GM10847 (cell line): ENCODE data around the gene SMOC1.

Experiments
- POLR2A ChIP-seq: IDR thresholded peaks from 2 replicates; pipeline ENCODE4 v1.6.1; 2011; ENCODE audit not compliant: insufficient read length; ENCODE audit errors: extremely low read depth

SMOC1 gene

DNA sequence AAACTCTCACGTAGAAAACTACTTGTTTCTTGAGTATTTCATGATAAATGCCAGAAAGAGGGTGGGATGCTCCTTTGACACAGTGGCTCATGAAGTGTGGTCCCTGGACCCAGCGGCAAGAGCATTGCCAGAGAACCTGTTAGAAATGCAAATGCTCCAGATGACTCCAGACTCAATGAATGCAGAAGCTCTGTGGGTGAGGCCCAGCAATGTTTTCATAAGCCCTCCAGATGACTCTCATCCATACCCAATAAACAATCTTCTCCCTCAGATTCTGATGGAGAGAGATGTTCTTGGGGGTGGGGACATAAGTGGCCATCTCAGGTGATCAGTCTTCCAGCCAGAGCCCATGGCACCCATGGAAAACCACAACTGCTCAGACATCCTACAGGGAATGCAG, 88.9 kb downstream of the SMOC1 start:
- TF ChIP-seq POLR2A, result no peak

DNA sequence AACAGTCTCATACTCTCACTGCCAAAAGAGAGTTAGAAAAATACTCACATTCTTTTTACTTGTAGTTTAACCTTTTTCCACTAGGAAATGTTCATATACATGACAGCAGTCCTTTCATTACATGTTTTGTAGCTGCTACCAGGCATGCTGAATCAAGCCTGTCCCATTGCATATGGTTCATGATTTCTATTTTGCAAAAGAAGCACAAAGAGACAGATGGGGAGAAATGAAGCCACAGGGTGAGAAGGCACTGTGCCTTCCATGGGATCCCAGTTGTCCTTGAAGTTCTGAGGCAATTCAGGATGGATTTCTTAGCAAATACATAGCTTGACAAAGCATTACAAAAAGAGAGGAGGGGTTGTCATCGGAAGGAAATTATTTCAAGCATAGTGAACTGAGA, 89.5 kb downstream of the SMOC1 start:
- no peak for TF ChIP-seq POLR2A

DNA sequence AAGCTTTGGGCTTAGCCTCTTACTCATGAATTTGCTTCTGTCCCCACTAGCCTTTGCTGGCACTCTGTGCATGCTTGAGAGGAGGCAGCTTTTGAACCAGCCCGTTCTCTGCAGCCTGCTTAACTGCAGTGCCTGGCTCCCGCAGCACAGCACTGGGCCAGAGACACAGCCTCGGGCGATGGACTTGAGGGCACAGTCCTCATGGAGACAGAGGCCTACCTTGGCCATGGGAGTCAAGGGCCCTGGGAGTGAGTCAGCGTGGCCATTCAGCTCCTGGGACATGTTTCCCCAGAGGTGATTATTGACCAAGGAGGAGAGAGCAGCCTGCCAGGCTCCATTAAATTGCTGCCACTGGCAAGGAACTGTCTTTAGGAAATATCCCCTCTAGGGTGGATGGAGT, 93.5 kb downstream of the SMOC1 start:
- TF ChIP-seq POLR2A, result no peak

DNA sequence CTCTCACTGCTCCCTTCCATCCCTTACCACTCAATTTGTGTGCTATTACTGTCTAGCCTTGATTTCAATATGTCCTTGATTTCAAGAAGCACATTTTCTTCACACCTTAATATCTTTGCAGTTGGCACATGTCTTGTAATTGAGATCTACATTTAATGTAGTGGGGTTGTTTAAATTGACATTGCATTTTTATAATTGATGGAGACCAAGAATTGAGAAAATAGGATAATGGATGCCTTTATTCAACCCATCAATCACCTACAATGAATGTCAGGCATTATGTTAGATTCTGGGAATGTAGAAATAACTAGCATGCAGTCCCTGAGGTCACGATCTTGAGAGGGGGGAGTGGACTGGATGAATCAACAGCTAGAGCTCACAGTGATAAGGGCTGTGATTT, 94.6 kb downstream of the SMOC1 start:
- TF ChIP-seq POLR2A, result no peak

DNA sequence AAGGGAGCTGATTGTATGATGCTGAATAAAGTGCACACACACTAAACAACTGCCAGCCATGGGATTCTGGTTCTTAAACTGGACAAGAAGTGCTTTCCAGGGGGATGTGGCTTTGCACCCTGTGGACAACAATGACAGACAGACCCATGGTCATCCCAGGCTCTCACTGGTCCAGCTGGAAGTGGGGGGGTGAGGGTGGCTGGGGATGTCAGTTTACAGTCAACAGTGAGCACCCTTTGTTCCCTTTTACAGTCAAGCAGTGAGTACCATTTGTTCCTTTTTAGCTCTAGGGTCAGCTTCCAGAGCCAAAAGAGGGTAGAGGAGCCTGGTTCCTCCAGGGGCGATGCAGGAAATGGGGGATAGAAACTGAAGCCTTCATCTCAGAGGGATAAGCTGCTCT, 100.7 kb downstream of the SMOC1 start:
- TF ChIP-seq POLR2A, result no peak

DNA sequence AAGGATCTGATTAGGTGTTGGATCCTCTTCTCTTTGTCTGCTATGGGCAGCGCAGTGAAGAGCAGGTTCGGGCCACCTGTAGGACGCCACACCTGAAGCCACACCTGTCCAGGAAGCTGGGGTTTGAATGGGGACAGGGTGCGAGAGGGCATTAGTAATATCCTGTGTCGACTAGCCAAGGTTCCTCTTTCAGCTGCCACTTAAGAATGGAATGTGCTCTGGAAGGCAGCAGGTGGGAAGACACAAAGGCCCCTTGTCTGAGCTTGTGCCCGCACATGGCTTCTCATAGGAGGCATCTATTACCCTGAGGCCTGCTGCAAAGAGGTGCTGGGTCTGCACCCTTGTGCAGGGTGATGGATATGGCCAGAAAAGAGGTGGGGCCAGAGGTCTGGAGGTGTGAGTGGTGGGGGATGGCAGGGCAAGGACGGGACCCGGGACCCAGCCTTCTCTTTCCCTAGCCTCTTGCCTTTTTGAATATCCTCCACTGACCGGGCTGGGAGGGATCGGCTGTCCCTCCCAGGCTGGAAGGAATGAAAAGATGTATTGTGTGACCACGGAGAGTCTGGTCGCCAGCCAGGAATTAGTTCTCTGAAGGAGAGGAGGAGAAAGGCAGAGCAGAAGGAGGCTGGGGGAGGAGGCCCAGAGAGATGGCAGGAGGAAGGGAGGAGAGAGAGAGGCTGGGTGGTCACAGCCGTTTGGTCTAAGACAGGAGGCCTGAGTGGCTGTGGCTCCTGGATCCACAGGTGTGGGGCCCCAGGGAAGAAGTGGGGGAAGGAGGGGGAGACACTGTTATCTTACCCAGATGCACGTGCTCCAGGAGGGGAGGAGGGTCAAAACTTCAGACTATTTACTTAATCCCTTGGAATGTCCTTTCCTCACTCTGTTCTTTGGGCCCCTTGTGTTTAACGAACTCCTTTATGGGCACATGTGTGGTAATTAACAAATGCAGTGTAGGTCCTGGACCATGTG, 101.5 kb downstream of the SMOC1 start:
- no peak for TF ChIP-seq POLR2A

DNA sequence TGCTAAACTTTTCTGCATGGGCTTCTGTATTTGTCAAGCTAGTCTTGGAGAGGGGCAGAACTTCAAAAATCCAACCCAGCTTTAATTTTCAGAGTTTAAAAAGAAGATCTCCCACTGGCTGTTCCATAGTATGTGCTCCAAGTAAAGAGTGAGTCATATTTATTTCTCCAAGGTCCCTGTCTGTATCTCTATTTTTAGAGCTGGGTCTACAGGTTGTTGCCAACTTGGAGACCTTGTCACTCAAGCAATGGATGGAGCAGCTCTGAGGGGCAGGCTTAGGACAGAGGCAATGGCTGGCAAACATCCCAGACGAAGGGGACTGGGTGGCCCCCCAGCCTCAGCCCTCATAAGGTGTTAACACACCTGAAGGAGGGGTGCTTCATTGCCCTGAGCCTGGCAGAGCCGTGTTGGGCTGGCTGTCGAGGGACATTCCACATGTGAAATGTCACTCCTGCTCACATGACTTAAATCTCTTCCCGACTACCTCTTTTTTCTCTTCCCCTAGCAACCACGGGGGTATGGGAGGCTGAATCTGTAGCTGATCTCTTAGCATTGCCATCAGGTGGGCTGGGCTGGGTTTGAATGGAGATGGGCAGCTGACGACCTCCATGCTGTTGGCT, 103.1 kb downstream of the SMOC1 start:
- no peak for TF ChIP-seq POLR2A

DNA sequence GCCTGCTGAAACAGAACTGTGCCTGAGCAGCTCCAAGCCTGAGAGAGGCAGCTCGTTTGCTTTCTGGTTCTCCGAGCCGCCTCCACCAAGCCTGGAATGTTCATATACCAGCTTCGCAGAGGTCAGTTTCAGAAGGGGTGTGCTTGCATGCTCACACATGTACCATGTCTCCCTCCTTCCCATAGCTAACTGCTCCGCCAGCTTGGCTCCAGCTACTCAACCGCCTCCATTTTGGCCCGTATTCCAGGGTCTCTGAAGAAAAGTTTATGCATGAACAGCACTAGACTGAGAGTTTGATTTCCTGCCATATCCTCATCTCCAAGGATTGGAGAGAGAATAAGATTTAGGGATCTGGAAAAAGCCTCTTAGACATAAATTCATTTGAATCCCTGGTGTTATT, 103.7 kb downstream of the SMOC1 start:
- no peak for TF ChIP-seq POLR2A

DNA sequence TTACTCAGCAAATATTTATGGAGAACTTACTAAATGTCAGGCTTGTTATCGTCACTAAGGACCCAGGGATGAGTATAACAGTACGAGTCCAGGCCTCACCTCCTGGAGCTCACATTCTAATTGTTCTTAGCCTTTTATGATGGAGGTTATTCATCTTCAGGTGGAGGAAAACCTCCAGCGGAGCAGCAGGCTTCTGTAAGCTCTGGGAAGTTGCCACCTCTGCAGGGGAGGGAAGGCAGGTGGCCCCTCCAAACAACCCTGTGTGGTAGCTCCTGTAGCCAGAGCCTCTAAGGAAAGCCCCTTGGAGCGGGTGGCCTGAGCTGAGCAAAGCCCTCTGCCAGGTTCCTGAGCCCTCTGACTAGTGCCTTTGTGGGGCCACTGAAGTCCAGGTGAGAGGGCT, 104.1 kb downstream of the SMOC1 start:
- no peak for TF ChIP-seq POLR2A

DNA sequence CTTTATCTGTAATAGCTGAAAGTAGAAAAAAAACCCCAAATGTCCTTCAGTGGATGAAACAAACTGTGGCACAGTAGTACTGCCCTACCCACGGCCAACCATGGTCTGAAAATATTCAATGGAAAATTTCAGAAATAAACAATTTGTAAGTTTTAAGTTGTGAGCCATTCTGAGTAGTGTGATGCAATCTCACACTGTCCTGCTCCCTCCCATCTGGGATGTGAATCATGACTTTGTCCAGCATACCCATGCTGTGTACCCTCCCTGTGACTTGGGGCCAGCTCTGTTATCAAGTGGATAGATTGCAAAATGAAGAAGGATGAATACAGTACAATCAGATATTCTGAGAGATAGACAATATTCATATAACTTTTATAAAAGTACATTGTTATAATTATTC, 106.2 kb downstream of the SMOC1 start:
- TF ChIP-seq POLR2A, result no peak

DNA sequence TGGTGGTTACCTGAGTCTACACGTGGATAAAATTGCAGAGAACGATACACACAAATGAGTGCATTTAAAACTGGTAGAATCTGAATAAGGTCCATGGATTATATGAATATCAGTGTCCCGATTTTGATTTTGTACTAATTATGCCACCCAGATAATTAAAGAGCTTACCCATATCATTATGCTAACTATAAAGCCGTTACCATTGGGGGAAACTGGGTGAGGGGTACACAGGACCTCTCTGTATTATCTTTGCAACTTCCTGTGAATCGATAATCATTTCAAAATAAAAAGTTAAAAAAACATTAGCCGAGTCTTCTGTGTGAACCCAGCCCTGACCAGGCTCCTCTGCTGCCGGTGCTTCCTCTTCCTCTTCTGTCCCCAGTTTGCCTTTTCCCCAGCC, 107.1 kb downstream of the SMOC1 start:
- TF ChIP-seq POLR2A, result no peak

DNA sequence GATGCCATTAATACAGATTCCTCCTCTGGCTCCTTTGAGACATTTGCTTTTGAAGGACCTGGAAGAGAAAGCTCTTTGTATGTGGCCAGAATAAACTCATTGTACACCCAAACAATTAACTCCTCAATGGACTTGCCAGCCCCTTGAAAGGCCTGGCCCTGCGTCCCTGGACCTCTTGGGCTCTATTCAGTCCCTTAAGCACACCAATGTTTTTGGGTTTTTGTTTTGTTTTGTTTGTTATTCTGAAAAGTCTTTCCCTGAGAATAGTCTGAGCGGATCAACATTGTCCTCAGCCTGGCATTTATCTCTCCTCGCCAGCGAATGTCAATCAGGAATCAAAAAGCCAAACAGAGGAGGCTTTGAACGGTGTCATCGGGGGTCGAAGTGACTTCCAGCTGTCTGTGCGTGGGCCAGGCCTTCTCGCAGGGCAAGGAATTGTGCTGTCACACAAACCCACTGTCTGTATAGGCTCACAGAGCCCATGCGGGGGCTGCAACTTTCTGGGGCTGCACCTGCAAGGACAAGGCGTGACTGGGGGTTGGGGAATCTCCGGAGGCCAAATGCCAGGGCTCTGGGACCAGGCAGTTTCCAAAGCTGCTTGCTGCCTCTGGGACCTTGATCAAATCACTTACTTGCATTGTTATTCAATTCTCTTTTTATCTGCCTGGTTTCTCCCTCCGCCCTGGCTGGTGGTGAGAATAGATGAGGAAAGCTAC, 108.3 kb downstream of the SMOC1 start:
- TF ChIP-seq POLR2A, result no peak

DNA sequence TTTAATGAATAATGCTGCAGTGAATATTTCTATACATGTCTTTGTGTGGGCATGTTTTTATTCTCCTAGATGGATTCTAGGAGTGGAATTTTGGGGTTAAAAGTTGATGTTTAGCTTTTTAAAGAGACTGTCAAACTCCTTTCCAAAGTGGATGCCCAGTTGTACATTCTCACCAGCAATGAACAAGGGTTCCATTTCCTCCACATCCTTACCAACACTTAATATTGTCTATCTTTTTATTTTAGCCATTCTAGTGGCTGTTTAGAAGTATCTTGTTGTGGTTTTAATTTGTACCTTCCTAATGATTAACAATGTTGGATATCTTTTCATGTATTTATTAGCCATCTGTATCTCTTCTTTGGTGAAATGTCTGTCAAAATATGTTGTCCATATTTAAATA, 109.8 kb downstream of the SMOC1 start:
- no peak for TF ChIP-seq POLR2A

DNA sequence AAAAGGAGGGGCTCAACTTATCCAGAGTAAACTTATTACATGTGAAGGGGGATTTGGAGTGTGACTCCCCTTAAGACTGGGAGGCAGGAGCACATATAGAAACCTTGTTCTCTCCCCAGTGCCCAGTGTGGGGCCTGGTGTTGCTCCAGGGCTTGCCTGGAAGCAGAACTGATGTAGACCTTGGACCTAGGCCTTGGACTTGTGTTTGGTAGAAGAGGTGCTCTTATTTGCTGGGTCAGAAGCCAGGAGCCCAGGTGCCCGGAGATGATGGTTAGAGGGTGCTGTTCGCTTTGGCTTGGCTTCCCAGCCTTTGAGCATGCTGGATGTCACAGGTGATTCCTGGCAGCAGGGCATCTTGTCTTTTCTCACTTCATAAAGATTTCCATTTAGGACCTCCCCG, 110.4 kb downstream of the SMOC1 start:
- TF ChIP-seq POLR2A, result no peak

DNA sequence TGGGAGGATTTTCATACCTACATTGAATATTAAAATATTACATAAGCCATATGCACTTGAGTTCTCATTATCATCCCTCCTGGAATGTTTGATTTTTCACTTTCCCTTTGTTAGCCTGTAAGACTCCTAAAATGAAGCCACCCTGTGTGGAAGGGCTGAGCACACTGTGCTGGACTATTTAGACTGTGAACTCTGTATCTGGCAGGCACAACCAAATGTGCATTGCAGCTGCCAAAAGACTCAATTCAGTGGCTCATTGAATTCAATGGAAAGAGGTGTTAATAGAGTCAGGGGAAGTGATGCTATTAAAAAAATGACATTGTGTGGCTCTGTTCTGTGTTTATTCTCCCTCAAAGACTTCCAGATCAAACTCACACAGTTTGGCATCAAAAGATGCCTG, 111.1 kb downstream of the SMOC1 start:
- no peak for TF ChIP-seq POLR2A

DNA sequence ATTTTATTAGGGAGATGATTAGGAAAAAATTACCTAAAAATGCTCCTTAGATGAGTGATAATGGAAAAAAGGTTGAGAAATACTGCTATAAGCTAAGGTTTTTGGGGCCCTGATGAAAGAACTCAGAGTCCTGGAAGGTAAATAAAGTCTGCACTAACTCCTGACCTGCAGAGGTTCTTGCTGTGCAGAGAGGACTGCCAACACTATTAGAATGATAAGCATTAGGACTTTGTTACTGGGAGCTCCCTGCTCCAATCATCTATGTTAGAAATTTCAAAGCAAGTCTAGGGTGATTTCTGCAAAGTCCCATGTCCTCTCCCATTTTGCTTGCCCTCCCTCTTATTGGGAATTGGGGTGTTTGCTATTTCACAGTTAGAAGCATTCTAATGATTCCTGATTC, 112.2 kb downstream of the SMOC1 start:
- TF ChIP-seq POLR2A, result no peak
